ENCODE results near the gene ITPRID1. TPM values are rescaled to one million over a fixed set of nuclear protein-coding genes. Genes with fewer than 3 reads are reported as not detected.

Gene ITPRID1
- total and polyA plus RNA-seq, 2 donors (not counting 1 experiment from before 2014, with no cell fraction given), result not detected

GRCh38 chr7:31545549-31545948, 31.7 kb downstream of the ITPRID1 start:
- H3K27me3 ChIP-seq (replicated peaks in 1 of 4; ENCODE audit: control extremely low read depth in 1 of 4, control insufficient read depth in 3 of 4, insufficient read depth in 4 of 4, low read length in 3 of 4), result no peaks in the 10 kb centered on the region
- H3K4me3 Mint-ChIP-seq, result no peak overlapping the region
- H3K9me3 ChIP-seq (ENCODE audit: control extremely low read depth in 1 of 3, control insufficient read depth in 2 of 3, insufficient read depth in 1 of 3, low read length in 2 of 3), result no peaks in the 10 kb centered on the region
- no peaks in the 10 kb centered on the region for H3K9me3 Mint-ChIP-seq (ENCODE audit: insufficient read depth)
- no peak overlapping the region for H3K9ac ChIP-seq (ENCODE audit: low read length)
- no peaks in the 10 kb centered on the region for H3K36me3 ChIP-seq (replicated peaks in 1 of 2; ENCODE audit: control extremely low read depth in 1 of 2, control insufficient read depth in 1 of 2, extremely low read depth in 1 of 2, insufficient read depth in 2 of 2, low read length in 1 of 2)
- no peak overlapping the region for H3K4me3 ChIP-seq (ENCODE audit: control extremely low read depth in 1 of 5, extremely low read depth in 1 of 5, insufficient read depth in 1 of 5, low read depth in 2 of 5, low read length in 4 of 5)
- no peaks in the 10 kb centered on the region for H4K20me1 ChIP-seq (ENCODE audit: control insufficient read depth, insufficient read depth, low read length, poor library complexity, severe bottlenecking)
- no peak for DNase-seq
- no peaks in the 10 kb centered on the region for H3K4me1 Mint-ChIP-seq
- ATAC-seq (ENCODE audit: low read depth), result no peak
- H3K27me3 Mint-ChIP-seq, result no peaks in the 10 kb centered on the region
- no peak overlapping the region for H3K4me2 ChIP-seq (replicated peaks; ENCODE audit: low read depth, low read length, poor library complexity, severe bottlenecking)
- H3K27ac ChIP-seq (ENCODE audit: low read length in 2 of 2), result no peak overlapping the region
- TF ChIP-seq EZH2 (IDR thresholded peaks at IDR 0.05; ENCODE audit: borderline replicate concordance, insufficient read depth, low read depth, low read length, poor library complexity, severe bottlenecking) (no peak), CTCF (IDR thresholded peaks at IDR 0.05) (no peak)
- ChIA-PET CTCF (no interaction called here), POLR2A (no interaction called here)
- no peak overlapping the region for H3K27ac Mint-ChIP-seq
- WGBS (ENCODE audit: insufficient coverage), result no CpG with 5 or more reads among the region's 1 CpG
- no peak overlapping the region for H2AFZ ChIP-seq (ENCODE audit: insufficient read depth, low read depth, low read length, poor library complexity, severe bottlenecking)
- intact Hi-C loops (cut with micrococcal nuclease), result no loop called here
- no peaks in the 10 kb centered on the region for H3K79me2 ChIP-seq (ENCODE audit: control insufficient read depth, insufficient read depth, low read length)
- H3K4me1 ChIP-seq (ENCODE audit: control insufficient read depth in 2 of 2, insufficient read depth in 2 of 2, low read length in 2 of 2), result no peaks in the 10 kb centered on the region

- no peaks in the 10 kb centered on the region for H4K20me1 ChIP-seq (ENCODE audit: control insufficient read depth, insufficient read depth, low read length, poor library complexity, severe bottlenecking)
- H3K9me3 ChIP-seq (ENCODE audit: control extremely low read depth in 1 of 3, control insufficient read depth in 2 of 3, insufficient read depth in 1 of 3, low read length in 2 of 3), result no peaks in the 10 kb centered on the region
- Mint-ChIP-seq H3K27ac (no peak overlapping the region), H3K4me1 (no peaks in the 10 kb centered on the region), H3K9me3 (ENCODE audit: insufficient read depth) (no peaks in the 10 kb centered on the region), H3K27me3 (no peaks in the 10 kb centered on the region), H3K4me3 (no peak overlapping the region)
- no peak overlapping the region for H3K27ac ChIP-seq (ENCODE audit: low read length in 2 of 2)
- TF ChIP-seq CTCF (IDR thresholded peaks at IDR 0.05), result no peak
- no peak for TF ChIP-seq EZH2 (IDR thresholded peaks at IDR 0.05; ENCODE audit: borderline replicate concordance, insufficient read depth, low read depth, low read length, poor library complexity, severe bottlenecking)
- no peak overlapping the region for H3K9ac ChIP-seq (ENCODE audit: low read length)
- no peak for ATAC-seq (ENCODE audit: low read depth)
- intact Hi-C loops (cut with micrococcal nuclease), result no loop called here
- no peaks in the 10 kb centered on the region for H3K36me3 ChIP-seq (replicated peaks in 1 of 2; ENCODE audit: control extremely low read depth in 1 of 2, control insufficient read depth in 1 of 2, extremely low read depth in 1 of 2, insufficient read depth in 2 of 2, low read length in 1 of 2)
- H3K4me3 ChIP-seq (ENCODE audit: control extremely low read depth in 1 of 5, extremely low read depth in 1 of 5, insufficient read depth in 1 of 5, low read depth in 2 of 5, low read length in 4 of 5), result no peak overlapping the region
- H2AFZ ChIP-seq (ENCODE audit: insufficient read depth, low read depth, low read length, poor library complexity, severe bottlenecking), result no peak overlapping the region
- ChIA-PET POLR2A (no interaction called here), CTCF (no interaction called here)
- H3K4me1 ChIP-seq (ENCODE audit: control insufficient read depth in 2 of 2, insufficient read depth in 2 of 2, low read length in 2 of 2), result no peaks in the 10 kb centered on the region
- H3K27me3 ChIP-seq (replicated peaks in 1 of 4; ENCODE audit: control extremely low read depth in 1 of 4, control insufficient read depth in 3 of 4, insufficient read depth in 4 of 4, low read length in 3 of 4), result no peaks in the 10 kb centered on the region
- no peak for DNase-seq
- H3K4me2 ChIP-seq (replicated peaks; ENCODE audit: low read depth, low read length, poor library complexity, severe bottlenecking), result no peak overlapping the region
- H3K79me2 ChIP-seq (ENCODE audit: control insufficient read depth, insufficient read depth, low read length), result no peaks in the 10 kb centered on the region
Measured at GRCh38 chr7:31549611-31550010, 35.7 kb downstream of the ITPRID1 start.

All from B cell (primary cell).